Breast epithelium (tissue), 4 donors: ENCODE data around the gene STIM1. TPM values are rescaled to one million over a fixed set of nuclear protein-coding genes. Genes with fewer than 3 reads are reported as not detected.

Experiments used
- DNase-seq, 2 donors: peaks; one replicate each; pipeline ENCODE4 v3.0.0-alpha.2; 2019; ENCODE audit warnings: low spot score in 2 of 2
- H3K27ac ChIP-seq, 2 donors: fragments of 200-600 bp; sonication (generic) in 1 of 2; one replicate each; pipeline ENCODE4 v1.5.1; 2016 to 2019; ENCODE audit warnings: mild to moderate bottlenecking in 1 of 2
- H3K27me3 ChIP-seq, 2 donors: fragments of 200-600 bp; sonication (generic) in 1 of 2; one replicate each; pipeline versions ENCODE4 v1.5.1 to v1.6.0; 2017 to 2019; ENCODE audit warnings: control low read depth in 1 of 2, mild to moderate bottlenecking in 1 of 2
- H3K36me3 ChIP-seq: fragments of 200-600 bp; one replicate; pipeline ENCODE4 v1.5.1; 2019
- H3K4me1 ChIP-seq, 2 donors: fragments of 200-600 bp; sonication (generic); one replicate each; pipeline ENCODE4 v1.5.1; 2016 to 2019; ENCODE audit warnings: control low read depth in 1 of 2
- H3K4me3 ChIP-seq, 3 donors: fragments of 200-600 bp; sonication (generic); 1 replicate in 2 of 3; 2 replicates in 1 of 3; pipeline ENCODE4 v1.5.1; 2016 to 2019; ENCODE audit warnings: mild to moderate bottlenecking in 3 of 3, moderate library complexity in 2 of 3
- H3K9me3 ChIP-seq, 2 donors: fragments of 200-600 bp; sonication (generic) in 1 of 2; one replicate each; pipeline ENCODE4 v1.5.1; 2016 to 2019; ENCODE audit warnings: control low read depth in 1 of 2
- CTCF ChIP-seq, 3 donors: fragments of 450-650 bp; IDR thresholded peaks; one replicate each; pipeline ENCODE4 v1.5.1; 2016 to 2017; ENCODE audit warnings: antibody characterized with exemption in 3 of 3, mild to moderate bottlenecking in 3 of 3, moderate library complexity in 3 of 3
- POLR2A ChIP-seq: fragments of 450-650 bp; IDR thresholded peaks from one replicate; pipeline ENCODE4 v1.6.1; 2016; ENCODE audit warnings: antibody characterized with exemption, mild to moderate bottlenecking, moderate library complexity
- POLR2AphosphoS5 ChIP-seq, 3 donors: sonication (generic); formaldehyde crosslinking; IDR thresholded peaks; one replicate each; pipeline ENCODE4 v1.6.1; 2017; ENCODE audit warnings: antibody characterized with exemption in 3 of 3
- intact Hi-C: fragments of 100-400 bp; cut with DNase I; formaldehyde crosslinking; loops from one replicate; pipeline ENCODE4 v1.15.1; 2023; ENCODE audit warnings: low total_unique reads
- total RNA-seq, 3 donors: library from RNA; depleted of rRNA; stranded (reverse); fragments of >200 nt; gene quantifications; one replicate each; pipeline ENCODE4 v1.1.0, GENCODE V29; 2016

STIM1 gene
- total RNA-seq: 10 to 100 TPM; 44.2 to 68.2 (median 47.9) TPM

DNA sequence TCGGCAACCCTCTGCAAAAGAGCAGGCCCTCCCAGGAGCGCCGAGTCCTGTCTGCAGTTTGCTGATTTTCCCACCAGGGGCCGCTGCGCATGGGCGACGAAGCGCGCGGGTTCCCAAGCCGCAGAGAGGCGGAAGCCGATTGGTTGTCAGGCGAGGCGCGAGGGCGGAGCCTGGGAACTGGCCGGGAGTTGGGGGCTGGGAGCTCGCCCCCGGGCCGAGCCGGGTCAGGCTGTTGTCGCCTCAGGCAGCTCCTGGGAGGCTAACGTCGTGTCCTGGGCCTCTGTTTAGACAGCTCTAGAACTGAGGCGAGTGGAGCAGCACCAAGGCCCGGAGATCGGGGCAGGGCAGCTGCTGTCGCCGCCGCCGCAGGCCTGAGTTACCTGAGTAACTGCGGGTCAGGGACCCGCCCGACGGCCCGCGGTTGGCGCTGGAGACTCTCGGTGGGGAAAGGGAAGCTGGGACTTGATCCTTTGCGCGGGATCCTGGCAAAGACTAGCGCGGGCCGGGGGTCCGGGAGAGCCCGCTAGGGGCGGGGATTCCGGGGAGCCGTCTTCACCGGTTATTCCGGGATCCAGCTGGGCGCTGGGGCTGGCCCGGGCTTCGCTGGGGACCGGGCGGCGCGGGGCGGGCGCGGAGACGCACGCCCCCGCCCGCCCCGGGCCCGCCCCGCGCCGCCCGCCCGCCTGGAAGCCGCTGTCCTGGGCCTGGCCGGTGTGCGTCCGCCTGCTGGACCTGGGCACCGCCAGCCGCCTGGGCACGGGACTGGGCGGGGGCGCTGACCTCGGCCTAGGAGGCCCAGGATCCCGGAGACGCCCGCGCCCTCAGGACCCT lies at the start of gene STIM1:
TSS of gene STIM1 (plus strand) at position 688 of the 831 bp plus-strand sequence. CDS start 607 bp downstream, outside the sequence.
- H3K4me1 ChIP-seq: peaks cover 0 to 20% of the 10 kb centered on the region in 2 donors

GRCh38 chr11:3807909-3808860 lies 47.3 kb upstream of the STIM1 start, which contains the start of gene PGAP2:
TSS of gene PGAP2 (plus strand) at chr11:3808560. CDS start at chr11:3811260, 2,700 bp downstream.
- intact Hi-C loops: no loop called here
- no peaks in the 10 kb centered on the region for H3K9me3 ChIP-seq
- H3K4me3 ChIP-seq: peak within 1 kb of the TSS; percentile 54 to 89 (median 84)
- no peaks in the 10 kb centered on the region for H3K27me3 ChIP-seq
- H3K4me1 ChIP-seq: peaks cover 3 to 10% of the 10 kb centered on the region in 2 donors
- peak within 1 kb of the TSS; percentile 82 to 85 for H3K27ac ChIP-seq
- peak; percentile 55 to 71 for DNase-seq
- TF ChIP-seq POLR2A (no peak), CTCF (IDR thresholded peaks at IDR 0.05) (peak in 2 of 3 donors; percentile 52 to 56)
- no peaks in the 10 kb centered on the region for H3K36me3 ChIP-seq

More for the DNA sequence above, at the start of gene STIM1:
- DNase-seq: peak; percentile 92 to 93
- Histone ChIP-seq H3K27me3 (no peaks in the 10 kb centered on the region), H3K9me3 (no peaks in the 10 kb centered on the region), H3K36me3 (no peaks in the 10 kb centered on the region), H3K4me3 (peak within 1 kb of the TSS; percentile 72 to 85 (median 82)), H3K27ac (peak within 1 kb of the TSS; percentile 92 to 97)
- TF ChIP-seq POLR2A (peak; percentile 71), CTCF (IDR thresholded peaks at IDR 0.05) (peak; percentile 98 to 100 (median 99)), POLR2AphosphoS5 (IDR thresholded peaks at IDR 0.05) (peak; percentile 79 to 86 (median 83))
- intact Hi-C loops: loop anchor here (5.0 kb wide), 1 partner anchor 212 kb away; no protein-coding TSS in a partner anchor

GRCh38 chr11:3808861-3809623 lies 46.4 kb upstream of the STIM1 start:
- no peaks in the 10 kb centered on the region for H3K36me3 ChIP-seq
- no peaks in the 10 kb centered on the region for H3K27me3 ChIP-seq
- peaks cover 3 to 10% of the 10 kb centered on the region in 2 donors for H3K4me1 ChIP-seq
- H3K4me3 ChIP-seq: peak overlapping the region; percentile 54 to 89 (median 84)
- intact Hi-C loops: no loop called here
- DNase-seq: no peak
- H3K9me3 ChIP-seq: no peaks in the 10 kb centered on the region
- H3K27ac ChIP-seq: peak overlapping the region; percentile 82 to 85
- TF ChIP-seq POLR2AphosphoS5 (IDR thresholded peaks at IDR 0.05) (no peak), POLR2A (no peak), CTCF (IDR thresholded peaks at IDR 0.05) (peak in 2 of 3 donors; percentile 27 to 49)

DNA sequence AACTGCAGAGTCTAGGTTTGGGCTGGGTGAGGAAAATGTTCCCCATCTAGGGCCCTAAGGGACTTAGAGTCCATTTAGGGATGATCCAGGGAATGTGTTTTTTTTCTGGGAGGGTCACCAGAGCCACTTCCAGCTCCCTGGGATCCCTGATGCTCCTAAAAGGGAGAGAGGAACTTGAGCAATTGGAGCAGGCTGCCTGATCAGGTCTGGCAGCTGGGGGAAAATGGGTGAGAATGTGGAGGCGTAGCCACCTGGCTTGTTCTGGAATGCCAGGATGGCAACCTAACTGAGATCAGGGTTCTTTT lies 45.9 kb upstream of the STIM1 start:
- TF ChIP-seq POLR2A (no peak), CTCF (IDR thresholded peaks at IDR 0.05) (no peak), POLR2AphosphoS5 (IDR thresholded peaks at IDR 0.05) (no peak)

More for the DNA sequence above, 45.9 kb upstream of the STIM1 start:
- H3K4me1 ChIP-seq: peaks cover 3 to 10% of the 10 kb centered on the region in 2 donors
- no peaks in the 10 kb centered on the region for H3K27me3 ChIP-seq
- no peaks in the 10 kb centered on the region for H3K36me3 ChIP-seq
- DNase-seq: no peak
- intact Hi-C loops: no loop called here
- no peaks in the 10 kb centered on the region for H3K9me3 ChIP-seq
- no peak overlapping the region for H3K27ac ChIP-seq
- no peak overlapping the region for H3K4me3 ChIP-seq
